SJSA1 (cell line): ENCODE data around the gene SORBS1. TPM values are rescaled to one million over a fixed set of nuclear protein-coding genes. Genes with fewer than 3 reads are reported as not detected.

Source experiments
- DNase-seq, 2 experiments: peaks; one replicate each; pipeline ENCODE4 v3.0.0-alpha.2; 2015 to 2020; ENCODE audit warnings: low spot score in 2 of 2, low read depth in 1 of 2
- H3K27ac ChIP-seq: fragments of 250-450 bp; sonication (Bioruptor Pico); 2 replicates; pipeline ENCODE4 v1.5.1; 2020; ENCODE audit warnings: mild to moderate bottlenecking, moderate library complexity
- H3K27me3 ChIP-seq: fragments of 250-450 bp; sonication (Bioruptor Pico); replicated peaks from 2 replicates; pipeline ENCODE4 v1.5.1; 2020; ENCODE audit warnings: mild to moderate bottlenecking, moderate library complexity
- H3K36me3 ChIP-seq: fragments of 250-450 bp; sonication (Bioruptor Pico); 2 replicates; pipeline ENCODE4 v1.5.1; 2020; ENCODE audit warnings: mild to moderate bottlenecking
- H3K4me1 ChIP-seq: fragments of 250-450 bp; sonication (Bioruptor Pico); replicated peaks from 2 replicates; pipeline ENCODE4 v1.6.1; 2021; ENCODE audit warnings: mild to moderate bottlenecking
- H3K4me3 ChIP-seq: fragments of 250-450 bp; sonication (Bioruptor Pico); 2 replicates; pipeline ENCODE4 v1.5.1; 2020; ENCODE audit warnings: mild to moderate bottlenecking
- H3K9me3 ChIP-seq: fragments of 250-450 bp; sonication (Bioruptor Pico); replicated peaks from 2 replicates; pipeline ENCODE4 v1.5.1; 2020; ENCODE audit warnings: mild to moderate bottlenecking
- total RNA-seq: library from RNA; depleted of rRNA; stranded (reverse); fragments of >200 nt; shearing (Covaris generic); gene quantifications from 2 replicates; pipeline ENCODE4 v1.2.3, GENCODE V29; 2014

SORBS1 gene
- total RNA-seq, 1 experiment from 2014 or later = 2.9 TPM

DNA sequence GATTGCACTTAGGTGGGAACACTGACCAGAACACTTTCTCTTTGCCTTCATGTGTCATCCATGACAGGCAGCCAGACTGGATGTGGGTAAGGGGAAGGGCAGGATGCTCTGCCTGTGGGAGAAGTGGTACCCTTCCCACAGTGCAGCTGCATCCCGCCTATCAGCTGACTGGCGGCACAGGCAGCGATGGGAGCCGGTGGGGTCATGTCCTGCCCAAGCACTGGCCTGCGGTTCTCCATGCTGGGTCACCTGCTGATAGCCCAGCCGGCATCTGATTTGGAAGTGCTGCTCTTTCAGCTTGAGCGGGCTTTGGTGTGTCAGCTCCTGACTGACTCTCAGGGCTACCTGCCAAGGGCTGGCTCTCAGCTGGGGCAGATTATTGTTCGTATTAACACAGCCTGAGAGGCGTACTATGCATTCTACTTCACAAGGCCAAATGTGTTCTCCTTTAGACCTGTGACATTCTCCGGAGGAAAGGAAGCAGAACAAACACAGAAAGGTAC, 165.2 kb downstream of the SORBS1 start:
- no peaks in the 10 kb centered on the region for H3K27me3 ChIP-seq
- H3K4me3 ChIP-seq = no peak overlapping the region
- H3K27ac ChIP-seq = no peak overlapping the region
- no peaks in the 10 kb centered on the region for H3K9me3 ChIP-seq
- H3K4me1 ChIP-seq = no peaks in the 10 kb centered on the region
- no peak for DNase-seq
- no peaks in the 10 kb centered on the region for H3K36me3 ChIP-seq

DNA sequence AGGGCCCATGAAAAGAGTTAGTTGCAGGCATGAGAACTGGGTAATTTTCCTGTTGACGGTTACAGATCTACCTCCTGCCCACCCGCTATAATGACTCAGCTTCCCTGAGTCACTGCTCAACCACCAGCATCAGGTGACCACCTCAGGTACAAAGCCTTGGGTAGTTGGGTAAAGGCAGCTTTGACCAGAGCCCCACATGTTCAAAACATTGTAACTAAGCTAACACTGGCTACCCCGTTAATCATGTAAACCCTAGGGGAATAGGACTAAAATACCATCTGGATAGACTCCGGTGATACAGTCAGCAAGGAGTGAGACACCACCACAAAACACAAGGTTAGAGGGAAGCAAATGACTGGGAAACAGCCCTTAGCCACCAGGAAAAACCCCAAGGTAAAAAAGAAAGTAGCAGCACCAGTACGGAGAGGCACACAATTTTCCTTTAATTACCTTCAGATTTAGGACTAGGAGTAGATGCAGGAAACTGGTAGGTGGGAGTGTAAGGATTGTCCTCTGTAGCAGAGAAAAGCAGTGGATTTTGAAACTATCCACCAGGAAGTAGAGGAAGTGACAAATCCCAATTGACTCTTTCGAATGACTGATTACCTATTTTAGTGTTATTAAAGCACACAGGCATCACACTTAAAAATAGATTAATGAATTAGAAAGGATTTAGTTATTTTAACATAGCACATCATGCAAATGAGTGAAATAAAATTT, 166.8 kb downstream of the SORBS1 start:
- no peaks in the 10 kb centered on the region for H3K36me3 ChIP-seq
- H3K27ac ChIP-seq = no peak overlapping the region
- DNase-seq = no peak
- H3K9me3 ChIP-seq = no peaks in the 10 kb centered on the region
- no peak overlapping the region for H3K4me3 ChIP-seq
- no peaks in the 10 kb centered on the region for H3K4me1 ChIP-seq
- H3K27me3 ChIP-seq = no peaks in the 10 kb centered on the region

DNA sequence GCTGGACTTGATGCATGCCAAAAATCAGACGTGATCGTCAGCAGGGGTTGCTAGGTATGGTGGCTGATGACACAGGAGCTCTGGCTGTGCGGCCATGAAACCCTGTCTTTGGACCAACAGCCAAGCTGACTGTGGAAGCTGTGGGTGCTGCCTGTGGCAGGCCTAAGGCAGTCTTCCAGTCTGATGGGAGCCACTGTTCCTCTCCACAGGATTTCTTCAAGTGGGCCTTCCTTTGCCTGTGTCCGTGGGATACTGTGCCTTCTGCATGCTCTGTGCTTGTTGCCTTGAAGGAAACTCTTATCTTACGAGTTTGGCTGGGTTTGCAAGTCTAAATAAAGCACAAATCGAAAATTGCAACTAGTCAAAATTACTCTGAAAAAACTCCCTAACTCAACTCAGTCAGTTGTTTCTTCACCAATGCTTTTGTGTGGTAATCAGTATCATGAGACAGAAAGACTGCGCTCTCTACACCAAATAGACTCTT, 168.4 kb downstream of the SORBS1 start:
- H3K4me3 ChIP-seq = no peak overlapping the region
- no peaks in the 10 kb centered on the region for H3K36me3 ChIP-seq
- no peak for DNase-seq
- no peaks in the 10 kb centered on the region for H3K27me3 ChIP-seq
- H3K4me1 ChIP-seq = no peaks in the 10 kb centered on the region
- H3K9me3 ChIP-seq = no peaks in the 10 kb centered on the region
- H3K27ac ChIP-seq = no peak overlapping the region

DNA sequence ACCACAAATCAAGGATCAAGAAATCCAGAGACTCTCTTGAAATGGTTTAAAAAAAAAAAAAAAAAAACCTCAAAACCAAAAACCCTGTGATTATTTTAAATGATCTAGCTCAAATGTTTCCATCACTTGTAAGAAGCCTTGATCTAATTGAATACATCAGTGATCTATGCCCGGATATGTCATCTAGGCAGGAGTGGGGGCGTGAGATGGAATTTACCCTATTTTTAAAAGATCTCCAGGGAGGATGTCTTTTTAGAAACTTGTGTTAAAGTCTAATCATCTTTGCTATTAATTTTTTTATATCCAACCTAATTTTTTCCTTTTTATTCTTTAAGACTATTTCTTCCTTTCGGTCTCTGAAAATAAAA, 169.0 kb downstream of the SORBS1 start:
- DNase-seq = no peak
- Histone ChIP-seq H3K4me1 (no peaks in the 10 kb centered on the region), H3K9me3 (no peaks in the 10 kb centered on the region), H3K27me3 (0 out of 2 replicates have a peak, but pooled peaks cover 1% of the 10 kb centered on the region), H3K36me3 (no peaks in the 10 kb centered on the region), H3K27ac (no peak overlapping the region), H3K4me3 (no peak overlapping the region)

DNA sequence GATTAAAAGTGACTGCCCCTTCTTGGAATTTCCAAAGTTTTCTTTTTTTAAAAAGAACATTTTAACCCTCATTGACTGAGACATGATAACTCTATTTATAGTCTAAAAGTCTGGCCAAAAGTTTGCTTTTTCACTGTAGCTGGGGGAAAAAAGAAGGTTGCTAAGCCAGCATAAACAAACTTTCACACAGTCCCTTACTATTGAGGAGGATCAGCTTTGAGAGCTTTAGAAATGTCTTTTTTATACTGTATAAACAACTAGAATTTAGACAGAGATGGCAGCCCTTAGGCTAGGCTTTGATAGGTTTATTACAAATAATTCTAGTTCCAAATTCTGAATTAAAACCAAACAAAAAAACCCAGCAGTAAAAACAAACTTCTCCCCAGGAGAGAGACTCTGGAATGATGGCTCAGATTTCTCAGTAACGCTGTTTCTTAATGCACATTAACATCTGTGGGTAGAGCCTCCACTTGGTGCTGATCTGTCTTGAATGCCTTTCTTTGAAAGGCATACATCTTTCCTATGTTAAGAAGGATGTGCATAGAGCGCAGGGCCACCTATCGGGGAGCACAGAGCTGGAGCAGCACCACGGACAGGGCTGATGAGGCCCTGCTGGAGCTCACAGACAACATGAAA, 169.5 kb downstream of the SORBS1 start:
- Histone ChIP-seq H3K36me3 (no peaks in the 10 kb centered on the region), H3K9me3 (no peaks in the 10 kb centered on the region), H3K4me3 (no peak overlapping the region), H3K27ac (no peak overlapping the region), H3K4me1 (no peaks in the 10 kb centered on the region), H3K27me3 (0 out of 2 replicates have a peak, but pooled peaks cover 3% of the 10 kb centered on the region)
- no peak for DNase-seq

DNA sequence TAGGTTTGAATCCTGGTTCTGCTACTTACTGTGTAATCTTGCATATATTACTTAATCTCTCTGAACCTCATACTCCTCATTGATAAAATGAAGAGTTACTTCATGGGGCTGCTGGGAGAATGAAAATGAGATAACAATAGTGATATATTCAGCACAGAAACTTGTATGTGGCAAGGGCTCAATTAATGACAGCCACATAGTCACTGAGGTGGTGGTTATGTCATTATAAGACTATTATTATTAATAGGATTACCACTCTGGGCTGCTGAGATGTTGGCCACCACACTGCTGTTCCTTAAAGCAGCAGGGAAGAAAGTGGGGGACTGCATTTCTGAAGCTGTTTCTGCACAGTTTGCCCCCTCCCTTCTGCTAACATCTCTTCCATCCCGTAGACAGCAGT, 170.0 kb downstream of the SORBS1 start:
- Histone ChIP-seq H3K36me3 (no peaks in the 10 kb centered on the region), H3K4me1 (no peaks in the 10 kb centered on the region), H3K27me3 (0 out of 2 replicates have a peak, but pooled peaks cover 3% of the 10 kb centered on the region), H3K27ac (no peak overlapping the region), H3K9me3 (no peaks in the 10 kb centered on the region), H3K4me3 (no peak overlapping the region)
- no peak for DNase-seq

DNA sequence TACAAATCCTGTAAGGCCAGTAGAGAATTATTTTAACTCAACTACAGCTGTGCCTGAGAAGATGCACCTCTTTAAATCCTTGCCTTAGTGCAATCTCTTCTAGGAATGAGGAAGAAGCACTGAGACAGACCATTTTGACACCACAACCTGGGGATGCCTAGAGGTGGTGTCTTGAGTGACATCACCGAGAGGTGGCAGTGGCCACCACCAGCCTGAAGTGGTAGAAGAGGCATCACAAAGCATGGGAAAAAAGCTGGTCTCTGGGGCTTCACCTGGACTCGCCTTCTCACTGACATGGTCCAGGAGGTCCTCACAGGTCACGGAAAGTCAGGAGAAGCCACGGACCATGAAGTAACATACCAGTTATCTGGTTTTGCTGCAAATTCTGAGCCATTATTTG, 171.2 kb downstream of the SORBS1 start:
- Histone ChIP-seq H3K27ac (no peak overlapping the region), H3K4me1 (no peaks in the 10 kb centered on the region), H3K4me3 (no peak overlapping the region), H3K36me3 (no peaks in the 10 kb centered on the region), H3K27me3 (0 out of 2 replicates have a peak, but pooled peaks cover 6% of the 10 kb centered on the region), H3K9me3 (no peaks in the 10 kb centered on the region)
- DNase-seq = no peak

DNA sequence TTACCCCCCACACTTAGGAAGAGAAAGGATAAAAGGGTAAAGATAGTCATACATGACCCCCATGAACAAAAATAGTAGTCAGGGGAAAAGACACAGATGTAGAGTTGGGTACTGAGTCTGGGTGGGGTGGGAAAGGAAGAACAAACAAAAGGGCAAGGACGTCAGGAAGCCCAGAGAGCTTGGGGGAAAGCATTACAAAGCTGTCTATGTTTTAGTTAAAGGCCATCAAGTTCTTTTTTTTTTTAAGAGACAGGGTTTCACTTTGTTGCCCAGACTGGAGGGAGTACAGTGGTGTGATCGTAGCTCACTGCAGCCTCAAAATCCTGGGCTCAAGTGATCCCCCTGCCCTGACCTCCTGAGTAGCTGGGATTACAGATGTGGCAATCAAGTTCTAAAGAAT, 172.0 kb downstream of the SORBS1 start:
- H3K27me3 ChIP-seq = 0 out of 2 replicates have a peak, but pooled peaks cover 7% of the 10 kb centered on the region
- H3K9me3 ChIP-seq = no peaks in the 10 kb centered on the region
- H3K4me3 ChIP-seq = no peak overlapping the region
- no peak overlapping the region for H3K27ac ChIP-seq
- DNase-seq = no peak
- H3K4me1 ChIP-seq = no peaks in the 10 kb centered on the region
- no peaks in the 10 kb centered on the region for H3K36me3 ChIP-seq

DNA sequence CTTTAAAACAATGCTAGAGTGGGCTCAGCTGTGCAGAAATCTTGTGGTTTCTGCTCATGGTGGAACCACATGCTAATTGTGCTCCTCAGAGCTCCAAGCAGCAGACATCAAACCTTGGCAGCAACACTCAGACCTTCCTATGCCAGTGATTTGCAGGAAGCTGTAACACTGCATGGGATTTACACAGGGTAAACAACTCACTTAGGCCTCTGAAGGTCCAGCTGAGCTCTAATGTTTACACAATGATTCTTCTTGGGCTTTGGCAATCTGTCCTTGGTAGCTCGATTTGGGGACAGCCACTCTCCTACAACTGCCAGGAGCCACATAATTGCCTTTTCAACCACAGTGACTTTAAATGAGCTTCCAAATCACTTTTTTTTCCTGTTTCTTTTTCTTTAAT, 172.6 kb downstream of the SORBS1 start:
- DNase-seq = no peak
- no peak overlapping the region for H3K4me3 ChIP-seq
- H3K27ac ChIP-seq = no peak overlapping the region
- H3K4me1 ChIP-seq = no peaks in the 10 kb centered on the region
- no peaks in the 10 kb centered on the region for H3K9me3 ChIP-seq
- H3K27me3 ChIP-seq = 0 out of 2 replicates have a peak, but pooled peaks cover 7% of the 10 kb centered on the region
- H3K36me3 ChIP-seq = no peaks in the 10 kb centered on the region

DNA sequence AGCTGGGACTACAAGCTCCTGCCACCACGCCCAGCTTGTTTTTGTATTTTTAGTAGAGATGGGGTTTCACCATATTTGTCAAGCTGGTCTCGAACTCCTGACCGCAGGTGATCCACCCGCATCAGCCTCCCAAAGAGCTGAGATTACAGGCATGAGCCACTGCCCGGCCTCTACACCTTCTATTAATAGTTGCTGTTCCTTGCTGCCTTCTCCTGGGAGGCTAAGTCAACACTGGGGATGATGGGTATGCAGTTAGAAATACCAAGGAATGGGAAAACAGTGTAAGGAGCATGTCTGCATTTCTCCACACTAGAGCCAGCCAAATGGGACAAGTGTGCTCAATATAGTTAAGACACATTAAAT, 173.1 kb downstream of the SORBS1 start:
- Histone ChIP-seq H3K4me1 (no peaks in the 10 kb centered on the region), H3K4me3 (no peak overlapping the region), H3K27me3 (0 out of 2 replicates have a peak, but pooled peaks cover 7% of the 10 kb centered on the region), H3K36me3 (no peaks in the 10 kb centered on the region), H3K27ac (no peak overlapping the region), H3K9me3 (no peaks in the 10 kb centered on the region)
- no peak for DNase-seq

DNA sequence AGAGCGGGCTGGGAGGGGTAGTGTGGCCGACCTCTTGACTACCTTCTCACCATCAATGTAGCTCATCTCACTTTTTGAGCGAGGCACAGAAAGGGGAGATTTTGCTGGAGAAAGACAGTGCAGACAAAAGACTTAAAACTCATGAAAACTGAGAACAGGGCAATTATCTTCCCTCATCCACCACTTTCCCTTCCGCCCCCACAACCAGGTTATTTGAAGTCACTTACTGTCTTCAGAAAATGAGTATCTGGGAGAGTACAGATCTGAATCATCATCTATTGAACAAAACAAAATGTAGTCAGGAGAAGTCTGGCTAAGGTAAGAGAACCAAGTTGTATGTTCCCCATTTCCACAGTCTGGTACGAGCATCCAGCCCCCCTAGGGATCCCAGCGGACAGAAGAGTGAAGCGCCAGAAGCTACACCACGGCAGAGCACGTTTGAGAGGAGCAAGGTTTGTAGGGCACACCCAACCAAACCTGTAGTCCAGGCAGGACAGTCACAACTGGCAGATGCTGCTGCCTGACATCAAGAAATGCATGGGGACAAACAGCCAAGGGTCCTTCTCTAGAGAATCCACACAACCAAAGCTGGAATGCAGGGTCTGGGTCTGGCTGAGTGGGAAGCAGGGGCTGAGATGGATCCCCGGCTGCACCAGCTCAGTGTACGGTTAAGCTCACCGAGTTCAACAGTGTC, 177.0 kb downstream of the SORBS1 start:
- Histone ChIP-seq H3K4me3 (no peak overlapping the region), H3K36me3 (no peaks in the 10 kb centered on the region), H3K4me1 (no peaks in the 10 kb centered on the region), H3K27me3 (0 out of 2 replicates have a peak, but pooled peaks cover 7% of the 10 kb centered on the region), H3K27ac (no peak overlapping the region), H3K9me3 (no peaks in the 10 kb centered on the region)
- no peak for DNase-seq

DNA sequence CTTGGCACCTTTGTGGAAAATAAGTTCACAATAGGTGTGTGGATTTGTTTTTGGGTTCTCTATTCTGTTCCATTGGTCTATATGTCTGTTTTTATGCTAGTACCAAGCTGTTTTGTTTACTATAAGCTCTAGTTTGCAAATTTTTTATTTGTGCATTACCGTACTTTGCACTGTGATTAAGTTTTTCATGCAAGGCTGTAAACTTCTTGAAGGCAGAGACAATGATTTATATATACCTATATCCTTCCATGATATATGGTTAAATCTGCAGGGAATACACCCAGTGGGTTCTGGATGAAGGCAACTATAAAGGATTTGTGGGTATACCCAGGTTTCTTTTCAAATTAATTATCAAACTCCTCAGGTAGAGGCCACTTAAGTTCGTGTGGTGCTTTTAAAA, 178.6 kb downstream of the SORBS1 start:
- no peak for DNase-seq
- 0 out of 2 replicates have a peak, but pooled peaks cover 7% of the 10 kb centered on the region for H3K27me3 ChIP-seq
- no peaks in the 10 kb centered on the region for H3K36me3 ChIP-seq
- H3K4me3 ChIP-seq = no peak overlapping the region
- H3K27ac ChIP-seq = no peak overlapping the region
- H3K9me3 ChIP-seq = no peaks in the 10 kb centered on the region
- H3K4me1 ChIP-seq = no peaks in the 10 kb centered on the region

DNA sequence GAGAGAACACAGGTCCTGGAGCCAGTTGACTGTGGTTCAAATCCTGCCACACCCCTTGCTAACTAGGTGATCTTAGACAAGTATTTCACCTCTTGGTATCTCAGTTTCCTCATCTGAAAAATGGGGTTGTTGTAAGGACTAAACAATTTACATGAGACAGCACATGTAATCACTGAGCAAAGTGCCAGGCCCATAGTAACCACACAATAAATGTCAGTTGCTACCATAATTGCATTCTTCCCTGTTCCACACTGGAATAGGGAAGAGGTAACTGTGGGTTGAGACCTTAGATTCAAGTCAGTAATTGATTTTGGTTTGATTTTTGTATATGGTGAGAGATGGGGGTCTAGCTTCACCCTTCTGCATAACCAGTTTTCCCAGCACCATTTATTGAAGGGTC, 179.0 kb downstream of the SORBS1 start:
- no peak overlapping the region for H3K4me3 ChIP-seq
- H3K36me3 ChIP-seq = no peaks in the 10 kb centered on the region
- no peak overlapping the region for H3K27ac ChIP-seq
- H3K9me3 ChIP-seq = no peaks in the 10 kb centered on the region
- 0 out of 2 replicates have a peak, but pooled peaks cover 6% of the 10 kb centered on the region for H3K27me3 ChIP-seq
- DNase-seq = no peak
- no peaks in the 10 kb centered on the region for H3K4me1 ChIP-seq

DNA sequence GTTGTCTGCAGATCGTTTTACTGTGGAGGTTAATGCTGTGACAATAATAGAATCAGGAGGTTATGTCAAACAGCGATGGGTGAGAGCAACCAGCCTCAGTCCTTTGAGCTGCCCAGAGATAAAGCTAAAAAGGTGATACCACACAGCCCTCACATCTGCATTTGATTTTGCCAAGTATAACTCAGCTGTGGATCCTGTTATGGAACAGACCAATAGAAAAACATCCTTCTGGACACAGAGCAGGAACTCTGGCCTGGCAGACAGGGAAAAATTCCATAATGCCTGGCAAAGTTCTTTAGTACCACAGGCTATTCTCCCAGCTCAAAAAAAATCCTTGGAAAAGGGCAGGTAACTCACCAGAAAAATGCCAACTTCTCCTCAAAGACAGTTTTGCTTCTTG, 183.2 kb downstream of the SORBS1 start:
- H3K27ac ChIP-seq = no peak overlapping the region
- no peak for DNase-seq
- H3K4me3 ChIP-seq = no peak overlapping the region
- H3K27me3 ChIP-seq = no peaks in the 10 kb centered on the region
- no peaks in the 10 kb centered on the region for H3K36me3 ChIP-seq
- H3K4me1 ChIP-seq = no peaks in the 10 kb centered on the region
- H3K9me3 ChIP-seq = 0 out of 2 replicates have a peak, but pooled peaks cover 2% of the 10 kb centered on the region
